HepG2 (cell line): ENCODE data around the gene NSUN3. TPM values are rescaled to one million over a fixed set of nuclear protein-coding genes. Genes with fewer than 3 reads are reported as not detected.

Source experiments
- ATAC-seq: fragments of 200-7000 bp; cut with Tn5 transposase; 3 replicates; pipeline ENCODE4 v1.9.1; 2020; ENCODE audit warnings: mild to moderate bottlenecking, moderate library complexity
- BruUV-seq: library from RNA; stranded (reverse); fragments of 400-500 nt; replicated peaks from 2 replicates; lab custom pipeline; 2021; lab: Mats Ljungman, UMichigan
- CTCF ChIA-PET: fragments of 300-600 bp; formaldehyde crosslinking; extraction: SDS; loops from one replicate; lab custom pipeline; 2021; ENCODE audit warnings: low total read pairs, inconsistent platforms, low intra/inter-chr PET ratio; lab: Yijun Ruan, JAX
- POLR2A ChIA-PET: fragments of 350-600 bp; sonication (Branson Sonifier 250); formaldehyde crosslinking; loops from one replicate; lab custom pipeline; 2020; ENCODE audit warnings: antibody characterized with exemption, inconsistent platforms; lab: Yijun Ruan, JAX
- DNase-seq: peaks from one replicate; pipeline ENCODE4 v3.0.0-alpha.2; 2015; ENCODE audit warnings: low spot score
- FAIRE-seq: peaks from 3 replicates; lab custom pipeline; 2011; peaks lifted over from hg19 to GRCh38; lab: Jason Lieb, UNC
- H2AFZ ChIP-seq: one replicate; pipeline ENCODE4 v1.6.1; 2011; ENCODE audit warnings: low read length, inconsistent platforms
- H3K27ac ChIP-seq: fragments of 300-600 bp; 3 replicates; pipeline ENCODE4 v1.8.0; 2011; ENCODE audit warnings: mixed run types, mild to moderate bottlenecking, mixed read lengths, low read length, inconsistent platforms; ENCODE audit not compliant: insufficient read depth; ENCODE audit errors: extremely low read length
- H3K27me3 ChIP-seq, 2 experiments: fragments of 200-600 bp in 1 of 2; 2 replicates in 1 of 2; 3 replicates in 1 of 2; pipeline versions ENCODE4 v1.6.0 to v1.8.0; 2011; ENCODE audit warnings: low read length in 2 of 2, mild to moderate bottlenecking in 2 of 2, moderate library complexity in 2 of 2, inconsistent platforms in 1 of 2; ENCODE audit not compliant: insufficient read depth in 2 of 2, control insufficient read depth in 1 of 2
- H3K36me3 ChIP-seq, 2 experiments: fragments of 200-600 bp in 1 of 2; replicated peaks in 1 of 2; 2 replicates in 1 of 2; 3 replicates in 1 of 2; pipeline versions ENCODE4 v1.5.1 to v1.8.0; 2011; ENCODE audit warnings: low read length in 2 of 2, inconsistent platforms in 1 of 2; ENCODE audit not compliant: insufficient read depth in 2 of 2, control insufficient read depth in 1 of 2
- H3K4me1 ChIP-seq: 2 replicates; pipeline ENCODE4 v1.5.1; 2012; ENCODE audit warnings: low read length, inconsistent platforms; ENCODE audit not compliant: insufficient read depth
- H3K4me2 ChIP-seq: 2 replicates; pipeline ENCODE4 v1.6.0; 2011; ENCODE audit warnings: low read depth, low read length, inconsistent platforms
- H3K4me3 ChIP-seq, 3 experiments: fragments of 200-600 bp in 1 of 3; sonication (generic), shearing (Covaris generic) in 1 of 3; replicated peaks in 1 of 3; 2 replicates each; pipeline ENCODE4 v1.5.1; 2011 to 2016; ENCODE audit warnings: low read length in 3 of 3, inconsistent platforms in 2 of 3, low read depth in 2 of 3, mild to moderate bottlenecking in 2 of 3, control low read depth in 1 of 3, mixed read lengths in 1 of 3; ENCODE audit not compliant: insufficient read depth in 1 of 3
- H3K79me2 ChIP-seq: one replicate; pipeline ENCODE4 v1.6.1; 2011; ENCODE audit warnings: low read length, inconsistent platforms; ENCODE audit not compliant: insufficient read depth
- H3K9ac ChIP-seq: 2 replicates; pipeline ENCODE4 v1.6.0; 2011; ENCODE audit warnings: mild to moderate bottlenecking, low read depth, low read length, inconsistent platforms; ENCODE audit not compliant: insufficient read depth
- H3K9me3 ChIP-seq: 2 replicates; pipeline ENCODE4 v1.5.1; 2012; ENCODE audit warnings: mild to moderate bottlenecking, low read length
- H4K20me1 ChIP-seq: 2 replicates; pipeline ENCODE4 v1.6.0; 2011; ENCODE audit warnings: inconsistent platforms, mild to moderate bottlenecking, low read length, moderate library complexity; ENCODE audit not compliant: insufficient read depth
- CREM ChIP-seq, 2 experiments: sonication (generic) in 1 of 2; formaldehyde crosslinking in 1 of 2; IDR thresholded peaks; 2 replicates each; pipeline versions ENCODE4 v1.4.0 to v1.6.1; 2016 to 2020; ENCODE audit warnings: antibody characterized with exemption in 1 of 2, mild to moderate bottlenecking in 1 of 2, missing genetic modification reagents in 1 of 2
- DPF2 ChIP-seq: sonication (generic); formaldehyde crosslinking; IDR thresholded peaks from 2 replicates; pipeline ENCODE4 v1.4.0; 2020; ENCODE audit warnings: mild to moderate bottlenecking, low read depth, missing genetic modification reagents, borderline replicate concordance
- HMGA1 ChIP-seq: sonication (generic); formaldehyde crosslinking; conservative IDR thresholded peaks from 2 replicates; pipeline ENCODE4 v1.4.0; 2020; ENCODE audit warnings: missing genetic modification reagents
- KDM2A ChIP-seq: sonication (generic); formaldehyde crosslinking; IDR thresholded peaks from 2 replicates; pipeline ENCODE4 v1.4.0; 2020; ENCODE audit warnings: low read depth, missing genetic modification reagents, borderline replicate concordance
- LCORL ChIP-seq, 2 experiments: fragments of 450-650 bp in 1 of 2; sonication (generic) in 1 of 2; formaldehyde crosslinking in 1 of 2; IDR thresholded peaks; 2 replicates each; pipeline versions ENCODE4 v1.5.0 to v1.6.1; 2017 to 2020; ENCODE audit warnings: antibody characterized with exemption in 1 of 2, missing genetic modification reagents in 1 of 2
- SIN3A ChIP-seq: IDR thresholded peaks from 2 replicates; pipeline ENCODE4 v1.6.1; 2011; ENCODE audit warnings: low read depth, mild to moderate bottlenecking, control low read depth, low read length, borderline replicate concordance
- SRSF9 ChIP-seq: fragments of 200-400 bp; formaldehyde crosslinking; IDR thresholded peaks from 2 replicates; pipeline ENCODE4 v1.6.1; 2018; ENCODE audit warnings: borderline replicate concordance, mild to moderate bottlenecking, low read depth, low read length; ENCODE audit not compliant: insufficient read depth, poor library complexity, severe bottlenecking
- ZFP62 ChIP-seq: sonication (generic); formaldehyde crosslinking; IDR thresholded peaks from 2 replicates; pipeline ENCODE4 v1.4.0; 2020; ENCODE audit warnings: missing genetic modification reagents
- WGBS: methylation state at CpG from one replicate; pipeline ENCODE4 v1.1.6; 2017; ENCODE audit warnings: low lambda C conversion rate; 5-methylcytosine and 5-hydroxymethylcytosine counted together
- in situ Hi-C: cut with HindIII; loops from 2 replicates; pipeline ENCODE4 v1.10.0; 2017; ENCODE audit warnings: low pct_unique_long_range_greater_than_20kb; ENCODE audit not compliant: extremely low pct_ligation_motif_present
- intact Hi-C: fragments of 100-400 bp; cut with micrococcal nuclease; formaldehyde crosslinking; loops from one replicate; pipeline ENCODE4 v1.10.0; 2022; ENCODE audit not compliant: unreplicated experiment
- polyA plus RNA-seq, 8 experiments: library from polyadenylated mRNA; depleted of rRNA in 3 of 8; stranded (reverse) in 7 of 8; unstranded in 1 of 8; fragments of >200 nt; fragmentation: Illumina TruSeq in 4 of 8; extraction: Trizol in 4 of 8; gene quantifications; 2 replicates each; pipeline versions ENCODE4 v1.2.1 to v1.2.3, GENCODE V29; 2011 to 2016; ENCODE audit warnings: low read depth in 4 of 8, missing spikeins in 1 of 8, mixed read lengths in 1 of 8; ENCODE audit not compliant: insufficient read depth in 1 of 8
- total RNA-seq, 5 experiments: library from RNA; depleted of rRNA; stranded (reverse); fragments of >200 nt; fragmentation: Illumina TruSeq; extraction: Trizol; gene quantifications; 2 replicates each; pipeline ENCODE4 v1.2.3, GENCODE V29; 2016; ENCODE audit warnings: low read depth in 1 of 5
- TF ChIP-seq, protein P1 (sequence below): sonication (generic); formaldehyde crosslinking; IDR thresholded peaks from 2 replicates; pipeline ENCODE4 v1.4.0; 2020; ENCODE audit warnings: missing genetic modification reagents, borderline replicate concordance
- TF ChIP-seq, protein P2 (sequence below): sonication (generic); formaldehyde crosslinking; IDR thresholded peaks from one replicate; pipeline ENCODE4 v1.5.1; 2020; ENCODE audit warnings: mild to moderate bottlenecking, missing genetic modification reagents; ENCODE audit errors: not compliant biosample characterization
- TF ChIP-seq, protein P3 (sequence below): sonication (generic); formaldehyde crosslinking; IDR thresholded peaks from 2 replicates; pipeline ENCODE4 v1.8.0; 2022; ENCODE audit warnings: mild to moderate bottlenecking, missing genetic modification reagents, moderate library complexity

Gene NSUN3
- total and polyA plus RNA-seq, 2 of the 13 experiments (the other 11 are each of a cell fraction or from before 2014, with no cell fraction given): 3.2 to 10.6 TPM

DNA sequence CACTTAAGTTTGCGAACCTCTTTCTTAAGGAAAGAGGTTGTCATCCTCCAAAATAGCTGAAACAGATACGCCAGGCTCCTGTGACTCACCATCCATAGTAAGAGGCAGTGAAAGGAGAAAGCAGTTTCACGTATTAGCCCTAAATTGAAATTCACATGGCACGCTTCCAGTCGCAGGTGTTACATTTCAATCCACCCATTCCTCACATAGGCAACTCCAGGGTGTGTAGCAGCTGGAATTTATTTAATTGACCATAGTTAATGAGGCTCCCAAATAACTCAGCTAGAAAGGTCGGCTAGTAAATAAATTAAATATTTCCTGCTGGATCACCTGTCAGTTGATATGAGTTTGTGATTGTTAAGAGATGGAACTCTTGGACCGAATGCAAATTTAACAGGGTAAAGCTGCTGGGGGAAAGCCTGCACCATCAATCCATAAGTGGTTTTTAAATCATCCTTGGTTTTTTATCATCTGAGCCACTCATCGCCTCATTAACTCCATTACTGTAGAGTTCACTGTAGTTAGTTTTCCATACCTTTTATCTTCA, 19.6 kb downstream of the NSUN3 start:
- DNase-seq (no peak), FAIRE-seq (no peak), ATAC-seq (no peak)
- Histone ChIP-seq H3K27me3 (no peaks in the 10 kb centered on the region), H3K27ac (no peak overlapping the region), H2AFZ (no peak overlapping the region), H3K4me1 (peaks cover 27% of the 10 kb centered on the region), H3K9me3 (no peaks in the 10 kb centered on the region), H3K79me2 (no peaks in the 10 kb centered on the region), H3K36me3 (peaks cover 0 to 3% of the 10 kb centered on the region in 2 experiments; a peak in 1 of 5 replicates), H3K9ac (no peak overlapping the region), H4K20me1 (no peaks in the 10 kb centered on the region), H3K4me2 (no peak overlapping the region), H3K4me3 (no peak overlapping the region)
- intact Hi-C loops (no loop called here), in situ Hi-C loops (no loop called here)
- no TSS peak for BruUV-seq
- POLR2A ChIA-PET: interaction anchor here (2.0 kb wide), 1 partner anchor 19 kb away, joined by 6 read pairs; the partner anchor contains the start of genes DHFR2 and NSUN3
- 98% methylated on average over 8 of the region's 8 CpGs for WGBS
- CTCF ChIA-PET: no interaction called here
- no peak for TF ChIP-seq KDM2A (CRISPR knock-in tag)
- TF ChIP-seq, protein P1, sequence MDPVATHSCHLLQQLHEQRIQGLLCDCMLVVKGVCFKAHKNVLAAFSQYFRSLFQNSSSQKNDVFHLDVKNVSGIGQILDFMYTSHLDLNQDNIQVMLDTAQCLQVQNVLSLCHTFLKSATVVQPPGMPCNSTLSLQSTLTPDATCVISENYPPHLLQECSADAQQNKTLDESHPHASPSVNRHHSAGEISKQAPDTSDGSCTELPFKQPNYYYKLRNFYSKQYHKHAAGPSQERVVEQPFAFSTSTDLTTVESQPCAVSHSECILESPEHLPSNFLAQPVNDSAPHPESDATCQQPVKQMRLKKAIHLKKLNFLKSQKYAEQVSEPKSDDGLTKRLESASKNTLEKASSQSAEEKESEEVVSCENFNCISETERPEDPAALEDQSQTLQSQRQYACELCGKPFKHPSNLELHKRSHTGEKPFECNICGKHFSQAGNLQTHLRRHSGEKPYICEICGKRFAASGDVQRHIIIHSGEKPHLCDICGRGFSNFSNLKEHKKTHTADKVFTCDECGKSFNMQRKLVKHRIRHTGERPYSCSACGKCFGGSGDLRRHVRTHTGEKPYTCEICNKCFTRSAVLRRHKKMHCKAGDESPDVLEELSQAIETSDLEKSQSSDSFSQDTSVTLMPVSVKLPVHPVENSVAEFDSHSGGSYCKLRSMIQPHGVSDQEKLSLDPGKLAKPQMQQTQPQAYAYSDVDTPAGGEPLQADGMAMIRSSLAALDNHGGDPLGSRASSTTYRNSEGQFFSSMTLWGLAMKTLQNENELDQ (CRISPR knock-in tag): no peak
- TF ChIP-seq HMGA1: no peak
- no peak for TF ChIP-seq SRSF9
- TF ChIP-seq, protein P2, sequence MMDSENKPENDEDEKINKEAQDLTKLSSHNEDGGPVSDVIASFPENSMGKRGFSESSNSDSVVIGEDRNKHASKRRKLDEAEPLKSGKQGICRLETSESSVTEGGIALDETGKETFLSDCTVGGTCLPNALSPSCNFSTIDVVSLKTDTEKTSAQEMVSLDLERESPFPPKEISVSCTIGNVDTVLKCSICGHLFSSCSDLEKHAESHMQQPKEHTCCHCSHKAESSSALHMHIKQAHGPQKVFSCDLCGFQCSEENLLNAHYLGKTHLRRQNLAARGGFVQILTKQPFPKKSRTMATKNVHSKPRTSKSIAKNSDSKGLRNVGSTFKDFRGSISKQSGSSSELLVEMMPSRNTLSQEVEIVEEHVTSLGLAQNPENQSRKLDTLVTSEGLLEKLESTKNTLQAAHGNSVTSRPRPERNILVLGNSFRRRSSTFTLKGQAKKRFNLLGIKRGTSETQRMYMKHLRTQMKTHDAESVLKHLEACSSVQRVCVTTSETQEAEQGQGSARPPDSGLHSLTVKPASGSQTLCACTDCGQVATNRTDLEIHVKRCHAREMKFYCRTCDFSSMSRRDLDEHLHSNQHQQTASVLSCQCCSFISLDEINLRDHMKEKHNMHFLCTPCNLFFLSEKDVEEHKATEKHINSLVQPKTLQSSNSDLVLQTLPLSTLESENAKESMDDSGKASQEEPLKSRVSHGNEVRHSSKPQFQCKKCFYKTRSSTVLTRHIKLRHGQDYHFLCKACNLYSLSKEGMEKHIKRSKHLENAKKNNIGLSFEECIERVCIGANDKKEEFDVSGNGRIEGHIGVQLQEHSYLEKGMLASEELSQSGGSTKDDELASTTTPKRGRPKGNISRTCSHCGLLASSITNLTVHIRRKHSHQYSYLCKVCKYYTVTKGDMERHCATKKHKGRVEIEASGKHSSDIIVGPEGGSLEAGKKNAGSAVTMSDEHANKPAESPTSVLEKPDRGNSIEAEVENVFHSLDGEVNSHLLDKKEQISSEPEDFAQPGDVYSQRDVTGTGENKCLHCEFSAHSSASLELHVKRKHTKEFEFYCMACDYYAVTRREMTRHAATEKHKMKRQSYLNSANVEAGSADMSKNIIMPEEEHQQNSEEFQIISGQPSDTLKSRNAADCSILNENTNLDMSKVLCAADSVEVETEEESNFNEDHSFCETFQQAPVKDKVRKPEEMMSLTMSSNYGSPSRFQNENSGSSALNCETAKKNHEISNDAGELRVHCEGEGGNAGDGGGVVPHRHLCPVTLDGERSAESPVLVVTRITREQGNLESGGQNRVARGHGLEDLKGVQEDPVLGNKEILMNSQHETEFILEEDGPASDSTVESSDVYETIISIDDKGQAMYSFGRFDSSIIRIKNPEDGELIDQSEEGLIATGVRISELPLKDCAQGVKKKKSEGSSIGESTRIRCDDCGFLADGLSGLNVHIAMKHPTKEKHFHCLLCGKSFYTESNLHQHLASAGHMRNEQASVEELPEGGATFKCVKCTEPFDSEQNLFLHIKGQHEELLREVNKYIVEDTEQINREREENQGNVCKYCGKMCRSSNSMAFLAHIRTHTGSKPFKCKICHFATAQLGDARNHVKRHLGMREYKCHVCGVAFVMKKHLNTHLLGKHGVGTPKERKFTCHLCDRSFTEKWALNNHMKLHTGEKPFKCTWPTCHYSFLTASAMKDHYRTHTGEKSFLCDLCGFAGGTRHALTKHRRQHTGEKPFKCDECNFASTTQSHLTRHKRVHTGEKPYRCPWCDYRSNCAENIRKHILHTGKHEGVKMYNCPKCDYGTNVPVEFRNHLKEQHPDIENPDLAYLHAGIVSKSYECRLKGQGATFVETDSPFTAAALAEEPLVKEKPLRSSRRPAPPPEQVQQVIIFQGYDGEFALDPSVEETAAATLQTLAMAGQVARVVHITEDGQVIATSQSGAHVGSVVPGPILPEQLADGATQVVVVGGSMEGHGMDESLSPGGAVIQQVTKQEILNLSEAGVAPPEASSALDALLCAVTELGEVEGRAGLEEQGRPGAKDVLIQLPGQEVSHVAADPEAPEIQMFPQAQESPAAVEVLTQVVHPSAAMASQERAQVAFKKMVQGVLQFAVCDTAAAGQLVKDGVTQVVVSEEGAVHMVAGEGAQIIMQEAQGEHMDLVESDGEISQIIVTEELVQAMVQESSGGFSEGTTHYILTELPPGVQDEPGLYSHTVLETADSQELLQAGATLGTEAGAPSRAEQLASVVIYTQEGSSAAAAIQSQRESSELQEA: no peak
- TF ChIP-seq LCORL (IDR thresholded peaks at IDR 0.05): no peak
- no peak for TF ChIP-seq LCORL (CRISPR knock-in tag; IDR thresholded peaks at IDR 0.05)
- TF ChIP-seq DPF2: no peak
- TF ChIP-seq, protein P3, sequence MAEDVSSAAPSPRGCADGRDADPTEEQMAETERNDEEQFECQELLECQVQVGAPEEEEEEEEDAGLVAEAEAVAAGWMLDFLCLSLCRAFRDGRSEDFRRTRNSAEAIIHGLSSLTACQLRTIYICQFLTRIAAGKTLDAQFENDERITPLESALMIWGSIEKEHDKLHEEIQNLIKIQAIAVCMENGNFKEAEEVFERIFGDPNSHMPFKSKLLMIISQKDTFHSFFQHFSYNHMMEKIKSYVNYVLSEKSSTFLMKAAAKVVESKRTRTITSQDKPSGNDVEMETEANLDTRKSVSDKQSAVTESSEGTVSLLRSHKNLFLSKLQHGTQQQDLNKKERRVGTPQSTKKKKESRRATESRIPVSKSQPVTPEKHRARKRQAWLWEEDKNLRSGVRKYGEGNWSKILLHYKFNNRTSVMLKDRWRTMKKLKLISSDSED: no peak
- no peak for TF ChIP-seq SIN3A
- TF ChIP-seq CREM (IDR thresholded peaks at IDR 0.05): no peak
- TF ChIP-seq CREM (CRISPR knock-in tag; IDR thresholded peaks at IDR 0.05): no peak
- TF ChIP-seq ZFP62 (CRISPR knock-in tag): no peak
